ENCODE results near the gene PTPRR.

Gene PTPRR

DNA sequence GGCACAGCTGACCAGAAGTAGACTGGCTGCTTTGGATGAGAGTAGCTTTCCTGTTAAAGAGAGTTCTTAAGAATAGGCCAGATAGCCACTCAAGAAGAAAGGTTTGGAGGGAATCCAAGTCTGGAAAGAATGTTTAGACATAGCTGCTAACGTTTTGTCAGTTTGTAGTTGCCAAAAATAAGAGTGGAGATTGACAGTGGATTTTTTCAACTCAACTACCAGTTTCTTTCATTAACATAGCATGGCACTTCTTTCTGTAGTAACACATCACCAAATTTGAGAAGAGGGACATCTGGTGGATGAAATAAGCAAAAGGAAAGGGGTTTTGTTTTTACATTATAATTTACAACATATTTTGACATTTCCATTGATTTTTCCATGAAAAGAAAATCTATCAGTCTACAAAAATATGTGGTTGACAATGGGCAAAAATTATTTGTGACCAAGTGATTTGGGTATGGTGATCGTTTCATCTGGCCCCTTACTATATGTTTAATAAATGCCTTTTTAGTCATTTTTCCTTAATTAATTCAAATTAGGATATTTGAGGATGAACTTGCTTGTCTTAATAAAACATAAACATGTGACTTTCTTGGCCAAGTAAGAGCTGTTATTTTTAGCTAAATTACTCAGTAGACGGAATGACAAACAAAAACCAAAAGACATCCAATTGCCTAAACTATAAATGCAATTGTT, 71.1 kb downstream of the PTPRR start:
- TF ChIP-seq, protein P1, sequence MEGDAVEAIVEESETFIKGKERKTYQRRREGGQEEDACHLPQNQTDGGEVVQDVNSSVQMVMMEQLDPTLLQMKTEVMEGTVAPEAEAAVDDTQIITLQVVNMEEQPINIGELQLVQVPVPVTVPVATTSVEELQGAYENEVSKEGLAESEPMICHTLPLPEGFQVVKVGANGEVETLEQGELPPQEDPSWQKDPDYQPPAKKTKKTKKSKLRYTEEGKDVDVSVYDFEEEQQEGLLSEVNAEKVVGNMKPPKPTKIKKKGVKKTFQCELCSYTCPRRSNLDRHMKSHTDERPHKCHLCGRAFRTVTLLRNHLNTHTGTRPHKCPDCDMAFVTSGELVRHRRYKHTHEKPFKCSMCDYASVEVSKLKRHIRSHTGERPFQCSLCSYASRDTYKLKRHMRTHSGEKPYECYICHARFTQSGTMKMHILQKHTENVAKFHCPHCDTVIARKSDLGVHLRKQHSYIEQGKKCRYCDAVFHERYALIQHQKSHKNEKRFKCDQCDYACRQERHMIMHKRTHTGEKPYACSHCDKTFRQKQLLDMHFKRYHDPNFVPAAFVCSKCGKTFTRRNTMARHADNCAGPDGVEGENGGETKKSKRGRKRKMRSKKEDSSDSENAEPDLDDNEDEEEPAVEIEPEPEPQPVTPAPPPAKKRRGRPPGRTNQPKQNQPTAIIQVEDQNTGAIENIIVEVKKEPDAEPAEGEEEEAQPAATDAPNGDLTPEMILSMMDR (conservative IDR thresholded peaks at IDR 0.05; ENCODE audit: low read length): peak; percentile 81
- TF ChIP-seq EZH2phosphoT487 (IDR thresholded peaks at IDR 0.05; ENCODE audit: borderline replicate concordance): no peak
- H3K9ac ChIP-seq (ENCODE audit: low read depth, low read length, poor library complexity, severe bottlenecking): no peak overlapping the region
- no peaks in the 10 kb centered on the region for H3F3A ChIP-seq (ENCODE audit: low read depth)
- no peaks in the 10 kb centered on the region for H3K27me3 ChIP-seq (ENCODE audit: insufficient read depth, low read length, poor library complexity, severe bottlenecking)
- H3K4me3 ChIP-seq (ENCODE audit: low read length, poor library complexity, severe bottlenecking): no peak overlapping the region
- H2AFZ ChIP-seq (ENCODE audit: low read length): peak overlapping the region; percentile 78; the same call in 1 of the 2 replicates
- H3K4me2 ChIP-seq (ENCODE audit: low read depth, low read length, poor library complexity, severe bottlenecking): no peak overlapping the region
- H4K20me1 ChIP-seq (ENCODE audit: insufficient read depth, low read length, poor library complexity, severe bottlenecking): no peaks in the 10 kb centered on the region
- H3K9me2 ChIP-seq (replicated peaks; ENCODE audit: low read depth, low read length): no peaks in the 10 kb centered on the region
- no peaks in the 10 kb centered on the region for H3K79me2 ChIP-seq (ENCODE audit: insufficient read depth, low read length)
- no peaks in the 10 kb centered on the region for H3K36me3 ChIP-seq (ENCODE audit: insufficient read depth, low read length)
- H3K9me3 ChIP-seq (ENCODE audit: insufficient read depth, low read depth, low read length): no peaks in the 10 kb centered on the region
- H3K4me1 ChIP-seq (ENCODE audit: insufficient read depth, low read length, poor library complexity, severe bottlenecking): no peaks in the 10 kb centered on the region

DNA sequence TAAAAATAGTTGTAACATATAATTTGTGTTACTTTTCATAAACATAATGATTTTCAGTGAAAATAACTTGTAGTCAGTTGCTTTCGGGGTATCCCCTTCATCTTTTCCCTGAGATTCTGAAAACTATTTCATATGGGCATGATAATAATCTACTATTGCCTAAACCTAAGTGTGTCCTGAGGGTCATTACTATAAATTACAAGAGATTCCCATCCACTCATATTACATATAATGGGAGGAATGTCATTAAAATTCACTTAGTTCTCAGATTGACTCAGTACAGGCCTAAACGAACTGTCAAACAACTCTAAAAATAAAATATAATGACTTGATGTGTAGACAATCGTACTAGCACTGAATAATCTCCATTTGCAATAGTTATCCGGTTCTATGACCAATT, 72.7 kb downstream of the PTPRR start:
- Histone ChIP-seq H3K9ac (ENCODE audit: low read depth, low read length, poor library complexity, severe bottlenecking) (no peak overlapping the region), H3K4me3 (ENCODE audit: low read length, poor library complexity, severe bottlenecking) (no peak overlapping the region), H3F3A (ENCODE audit: low read depth) (no peaks in the 10 kb centered on the region), H3K9me3 (ENCODE audit: insufficient read depth, low read depth, low read length) (no peaks in the 10 kb centered on the region), H3K9me2 (replicated peaks; ENCODE audit: low read depth, low read length) (no peaks in the 10 kb centered on the region), H3K27me3 (ENCODE audit: insufficient read depth, low read length, poor library complexity, severe bottlenecking) (no peaks in the 10 kb centered on the region), H3K36me3 (ENCODE audit: insufficient read depth, low read length) (no peaks in the 10 kb centered on the region), H2AFZ (ENCODE audit: low read length) (no peak overlapping the region), H3K4me1 (ENCODE audit: insufficient read depth, low read length, poor library complexity, severe bottlenecking) (peaks cover 2% of the 10 kb centered on the region), H4K20me1 (ENCODE audit: insufficient read depth, low read length, poor library complexity, severe bottlenecking) (no peaks in the 10 kb centered on the region), H3K4me2 (ENCODE audit: low read depth, low read length, poor library complexity, severe bottlenecking) (no peak overlapping the region), H3K79me2 (ENCODE audit: insufficient read depth, low read length) (no peaks in the 10 kb centered on the region)
- TF ChIP-seq, protein P1 (conservative IDR thresholded peaks at IDR 0.05; ENCODE audit: low read length): no peak
- no peak for TF ChIP-seq EZH2phosphoT487 (IDR thresholded peaks at IDR 0.05; ENCODE audit: borderline replicate concordance)

DNA sequence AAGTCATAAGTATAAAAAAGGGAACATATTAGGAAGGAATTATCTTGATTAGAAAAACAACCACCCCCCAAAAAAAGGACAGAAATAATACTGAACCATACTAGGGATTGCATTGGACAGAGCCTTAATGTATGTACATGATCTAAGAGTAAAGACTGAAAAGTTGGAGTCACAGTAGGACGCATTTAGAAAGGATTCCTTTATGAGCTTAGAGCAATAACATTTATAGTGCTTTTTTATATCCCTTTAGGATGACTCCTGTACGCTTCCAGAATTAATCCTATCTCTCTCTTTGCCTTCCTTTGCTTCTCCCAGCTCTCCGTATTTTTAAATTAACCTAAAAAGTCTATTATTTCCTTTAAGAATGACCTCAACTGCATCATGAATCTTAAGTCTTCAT, 75.3 kb downstream of the PTPRR start:
- Histone ChIP-seq H2AFZ (ENCODE audit: low read length) (no peak overlapping the region), H3K79me2 (ENCODE audit: insufficient read depth, low read length) (no peaks in the 10 kb centered on the region), H3K4me2 (ENCODE audit: low read depth, low read length, poor library complexity, severe bottlenecking) (no peak overlapping the region), H3K9ac (ENCODE audit: low read depth, low read length, poor library complexity, severe bottlenecking) (no peak overlapping the region), H3K36me3 (ENCODE audit: insufficient read depth, low read length) (no peaks in the 10 kb centered on the region), H3F3A (ENCODE audit: low read depth) (no peaks in the 10 kb centered on the region), H3K4me1 (ENCODE audit: insufficient read depth, low read length, poor library complexity, severe bottlenecking) (peaks cover 24% of the 10 kb centered on the region), H3K4me3 (ENCODE audit: low read length, poor library complexity, severe bottlenecking) (no peak overlapping the region), H3K9me2 (replicated peaks; ENCODE audit: low read depth, low read length) (no peaks in the 10 kb centered on the region), H4K20me1 (ENCODE audit: insufficient read depth, low read length, poor library complexity, severe bottlenecking) (no peaks in the 10 kb centered on the region), H3K27me3 (ENCODE audit: insufficient read depth, low read length, poor library complexity, severe bottlenecking) (no peaks in the 10 kb centered on the region), H3K9me3 (ENCODE audit: insufficient read depth, low read depth, low read length) (no peaks in the 10 kb centered on the region)
- TF ChIP-seq, protein P1 (conservative IDR thresholded peaks at IDR 0.05; ENCODE audit: low read length): no peak
- TF ChIP-seq EZH2phosphoT487 (IDR thresholded peaks at IDR 0.05; ENCODE audit: borderline replicate concordance): no peak

Data from Loucy (cell line).